DMS 273 treated with DMSO at 0.1 percent for 48 hours (cell line): ENCODE measurements around the gene SMIM24.
"Not testable (repeated sequence)": the region's sequence is repeated elsewhere in the genome, so short reads cannot be mapped to it uniquely, and the experiment has no call there.

ENCODE experiments used
- DNase-seq: peaks from one replicate; lab custom pipeline; 2025; lab: John Stamatoyannopoulos, UW

Gene SMIM24

DNA sequence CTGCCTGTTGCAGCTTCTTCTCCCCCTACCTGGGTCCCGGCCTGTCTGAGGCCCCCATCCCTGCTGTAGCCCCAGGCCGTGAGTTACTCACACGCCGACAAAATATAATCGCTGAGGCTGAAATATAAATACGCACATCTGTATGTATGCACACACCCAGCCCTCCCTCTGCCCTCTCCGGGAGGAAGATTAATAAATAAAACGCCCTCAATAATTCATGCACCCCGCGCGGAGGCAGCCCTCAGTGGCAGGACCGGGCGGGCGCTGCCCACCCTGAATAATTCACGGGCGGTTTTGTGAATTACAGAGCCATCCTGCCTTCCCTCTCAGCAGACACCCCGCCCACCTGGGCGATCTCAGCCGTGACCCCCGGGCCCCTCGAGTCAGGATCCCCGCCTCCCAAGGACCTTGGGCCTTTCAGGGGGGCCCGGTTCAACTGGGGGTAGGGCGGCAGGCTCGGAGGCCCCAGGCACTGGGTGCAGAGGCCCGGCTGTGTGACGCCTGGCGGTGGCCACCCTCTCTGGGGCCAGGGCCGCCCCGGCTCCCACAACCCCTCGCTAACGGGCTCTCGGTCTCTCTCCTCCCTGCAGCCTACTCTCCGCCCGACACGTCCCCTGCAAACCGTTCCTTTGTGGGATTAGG is 24.2 kb downstream of the SMIM24 start:
- no peak for DNase-seq

DNA sequence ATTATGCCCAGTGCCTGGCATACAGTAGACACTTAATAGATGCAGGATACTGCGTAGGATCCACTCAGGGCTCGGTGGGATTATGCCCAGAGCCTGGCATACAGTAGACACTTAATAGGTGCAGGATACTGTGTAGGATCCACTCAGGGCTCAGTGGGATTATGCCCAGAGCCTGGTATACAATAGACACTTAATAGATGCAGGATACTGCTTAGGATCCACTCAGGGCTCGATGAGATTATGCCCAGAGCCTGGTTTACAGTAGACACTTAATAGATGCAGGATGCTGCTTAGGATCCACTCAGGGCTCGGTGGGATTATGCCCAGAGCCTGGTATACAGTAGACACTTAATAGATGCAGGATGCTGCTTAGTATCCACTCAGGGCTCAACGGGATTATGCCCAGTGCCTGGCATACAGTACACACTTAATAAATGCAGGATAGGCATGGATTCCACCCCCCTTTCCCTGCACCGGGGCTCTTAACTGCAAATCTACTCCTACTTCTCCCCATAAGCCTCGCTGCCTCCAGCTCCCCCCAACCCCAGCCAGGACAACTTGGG is 24.9 kb downstream of the SMIM24 start:
- DNase-seq, result no peak

DNA sequence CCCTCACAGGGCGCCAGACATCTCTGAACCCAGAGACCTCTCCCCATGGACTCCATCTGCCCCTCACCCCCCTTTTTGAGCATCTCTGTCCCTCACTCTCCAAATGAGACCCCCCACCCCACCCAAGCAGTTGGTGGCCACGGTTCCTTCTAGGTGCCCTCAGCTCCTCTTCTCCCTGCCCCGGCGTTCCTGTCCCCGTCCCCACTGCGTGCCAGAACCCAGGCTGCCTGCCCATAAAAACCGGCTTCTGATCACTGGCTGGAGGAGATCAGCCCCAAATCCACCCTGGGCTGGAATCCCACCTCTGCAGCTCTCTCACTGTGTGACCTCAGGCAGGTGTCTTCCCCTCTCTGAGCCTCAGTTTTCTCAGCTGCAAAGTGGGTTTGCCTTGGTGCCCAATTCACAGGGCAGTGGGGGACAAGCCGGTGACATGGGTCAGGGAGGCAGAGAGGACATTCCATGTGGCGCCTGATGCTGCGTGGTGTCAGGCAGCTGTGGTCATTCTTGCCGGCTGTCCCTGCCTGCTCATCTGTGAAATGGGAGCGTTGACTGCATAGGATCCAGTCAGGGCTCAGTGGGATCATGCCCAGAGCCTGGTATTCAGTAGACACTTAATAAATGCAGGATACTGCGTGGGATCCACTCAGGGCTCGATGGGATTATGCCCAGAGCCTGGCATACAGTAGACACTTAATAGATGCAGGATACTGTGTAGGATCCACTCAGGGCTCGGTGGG is 25.5 kb downstream of the SMIM24 start:
- no peak for DNase-seq

DNA sequence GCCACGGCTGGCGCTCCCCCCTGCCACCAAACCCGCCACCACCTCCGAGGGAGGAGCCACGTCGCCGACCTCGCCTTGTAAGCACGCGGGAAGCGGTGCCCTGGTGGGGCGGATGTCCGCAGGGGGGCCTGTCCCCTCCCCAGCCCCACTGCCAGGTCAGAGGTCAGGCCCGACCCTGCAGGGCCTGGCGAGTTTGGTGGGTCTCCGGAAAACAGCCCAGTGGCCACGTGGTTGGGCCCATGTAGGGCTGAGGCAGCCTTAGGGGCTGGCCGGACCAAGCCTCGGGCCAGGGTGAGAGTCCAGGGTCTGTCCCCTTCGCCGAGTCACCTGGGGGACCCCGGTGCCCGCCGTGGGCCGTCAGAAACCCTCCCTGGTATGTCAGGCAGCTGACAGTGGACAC is 26.5 kb downstream of the SMIM24 start:
- no peak for DNase-seq

DNA sequence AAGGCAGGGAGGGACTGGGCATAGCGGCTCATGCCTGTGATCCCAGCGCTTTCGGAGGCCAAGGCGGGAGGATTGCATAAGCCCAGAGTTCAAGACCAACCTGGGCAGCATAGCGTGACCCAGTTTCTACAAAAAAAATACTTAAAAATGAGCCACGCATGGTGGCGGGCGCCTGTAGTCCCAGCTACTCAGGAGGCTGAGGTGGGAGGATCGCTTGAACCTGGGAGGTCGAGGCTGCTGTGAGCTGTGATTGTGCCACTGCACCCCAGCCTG is 27.4 kb downstream of the SMIM24 start:
- DNase-seq, result not testable (repeated sequence)

DNA sequence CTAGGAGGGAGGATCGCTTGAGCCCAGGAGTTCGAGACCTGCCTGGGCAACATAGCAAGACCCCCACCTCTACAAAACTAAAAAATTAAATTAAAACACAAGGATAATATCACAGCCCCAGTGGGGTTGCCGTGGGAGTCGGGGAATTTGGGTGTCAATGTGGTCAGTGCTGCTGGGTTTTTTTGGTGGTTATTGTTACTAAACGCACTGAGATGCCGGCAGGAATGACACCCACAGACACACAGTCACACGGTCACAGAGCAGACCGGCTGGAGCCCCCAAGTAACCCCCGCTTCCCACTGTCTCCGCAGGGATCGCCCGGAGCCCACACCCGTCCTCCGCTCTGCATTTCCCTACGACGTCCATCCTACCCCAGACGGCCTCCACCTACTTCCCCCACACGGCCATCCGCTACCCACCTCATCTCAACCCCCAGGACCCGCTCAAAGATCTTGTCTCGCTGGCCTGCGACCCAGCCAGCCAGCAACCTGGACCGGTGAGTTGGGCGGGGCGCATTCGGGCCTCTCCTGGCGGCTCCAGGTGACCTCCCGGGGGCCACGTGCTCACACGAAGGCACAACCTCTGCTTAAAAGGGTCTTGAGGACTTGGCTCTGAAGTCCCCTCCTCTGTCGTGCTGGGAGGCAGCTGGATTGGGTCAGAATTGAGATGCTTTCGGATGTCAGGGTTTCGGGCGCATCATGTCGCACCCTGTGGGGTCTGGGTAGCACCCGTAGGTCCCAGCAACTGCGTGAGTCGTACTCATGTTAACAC is 28.0 kb downstream of the SMIM24 start:
- no peak for DNase-seq

DNA sequence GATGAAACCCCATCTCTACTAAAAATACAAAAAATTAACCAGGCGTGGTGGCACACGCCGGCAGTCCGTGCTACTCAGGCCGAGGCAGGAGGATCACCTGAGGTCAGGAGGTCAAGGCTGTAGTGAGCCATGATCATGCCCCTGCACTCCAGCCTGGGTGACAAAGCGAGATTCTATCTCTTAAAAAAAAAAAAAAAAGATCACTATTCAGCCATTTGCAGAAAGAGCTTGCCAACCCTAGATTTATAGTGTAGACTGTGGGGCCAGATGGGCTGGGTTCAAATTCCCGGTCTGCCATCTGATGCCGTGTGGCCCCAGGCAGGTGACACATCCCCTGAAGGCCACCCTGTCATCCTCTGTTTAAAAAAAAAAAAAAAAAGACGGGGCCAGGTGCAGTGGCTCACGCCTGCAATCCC is 28.9 kb downstream of the SMIM24 start:
- DNase-seq, result no peak

DNA sequence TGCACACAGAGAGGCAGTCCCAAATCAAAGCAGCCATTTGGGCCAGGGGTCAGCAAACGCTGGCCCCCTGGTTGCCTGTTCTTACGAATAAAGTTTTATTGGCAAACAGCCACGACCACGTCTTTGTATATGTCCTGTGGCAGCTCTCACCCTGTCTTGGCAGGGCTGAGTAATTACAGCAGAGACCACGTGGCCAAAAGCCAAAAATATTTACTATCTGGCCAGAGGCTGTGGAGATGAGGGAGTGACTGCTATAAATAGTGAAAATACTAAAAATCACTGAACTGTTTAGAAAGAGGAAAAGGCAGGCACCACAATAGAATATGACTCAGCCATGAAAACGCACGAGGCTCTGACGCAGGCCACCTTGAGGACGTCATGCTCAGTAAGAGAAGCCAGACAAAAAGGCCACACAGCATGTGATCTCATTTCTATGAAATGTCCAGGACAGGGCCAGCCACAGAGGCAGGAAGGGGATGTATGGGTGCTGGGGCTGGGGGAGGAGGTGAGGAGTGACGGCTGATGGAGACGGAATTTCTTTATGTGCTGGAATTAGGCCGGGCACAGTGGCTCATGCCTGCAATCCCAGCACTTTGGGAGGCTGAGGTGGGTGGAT is 29.4 kb downstream of the SMIM24 start:
- DNase-seq, result no peak

DNA sequence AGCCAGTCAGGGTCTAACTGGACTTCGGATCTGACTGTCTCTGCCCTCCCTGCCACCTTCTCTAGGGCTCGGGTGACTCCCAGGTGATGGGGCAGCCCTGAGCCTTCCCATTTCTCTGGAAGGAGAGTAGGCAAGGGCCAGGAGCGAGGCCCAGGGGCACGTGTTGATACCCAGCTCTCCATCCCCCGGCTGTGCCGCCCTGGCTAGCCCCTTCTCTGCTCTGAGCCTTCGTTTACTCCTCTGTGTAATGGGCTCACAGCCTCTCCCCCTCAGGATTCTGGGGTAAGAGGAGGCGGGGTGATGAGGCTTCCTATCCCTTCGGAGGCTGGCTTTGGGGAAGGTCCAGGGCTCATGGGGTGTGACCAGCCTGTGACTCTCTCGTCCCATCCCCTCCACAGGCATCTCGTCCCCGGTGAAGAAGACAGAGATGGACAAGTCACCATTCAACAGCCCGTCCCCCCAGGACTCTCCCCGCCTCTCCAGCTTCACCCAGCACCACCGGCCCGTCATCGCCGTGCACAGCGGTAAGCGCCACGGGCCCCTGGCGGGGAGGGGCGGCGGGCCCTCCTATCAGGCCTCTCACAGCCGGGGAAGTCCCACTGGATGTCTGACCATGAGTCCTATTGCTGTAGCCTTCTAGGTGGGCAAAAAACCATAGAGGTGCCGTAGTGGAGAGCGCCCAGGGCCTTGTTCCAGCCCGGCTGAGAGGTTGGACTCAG is 31.6 kb downstream of the SMIM24 start:
- no peak for DNase-seq

DNA sequence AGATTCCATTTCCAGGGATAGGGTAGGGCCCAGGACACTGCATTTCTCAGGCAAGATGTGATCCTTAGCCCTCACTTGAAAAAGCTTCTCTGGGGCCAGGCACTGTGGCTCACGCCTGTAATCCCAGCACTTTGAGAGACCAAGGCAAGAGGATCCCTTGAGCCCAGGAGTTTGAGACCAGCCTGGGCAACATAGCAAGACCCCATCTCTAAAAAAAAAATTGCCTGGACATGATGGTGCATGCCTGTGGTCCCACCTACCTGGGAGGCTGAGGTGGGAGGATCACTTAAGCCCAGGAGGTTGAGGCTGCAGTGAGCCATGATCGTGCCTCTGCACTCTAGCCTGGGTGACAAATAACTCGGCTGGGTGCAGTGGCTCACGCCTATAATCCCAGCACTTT is 33.7 kb downstream of the SMIM24 start:
- DNase-seq, result not testable (repeated sequence)

DNA sequence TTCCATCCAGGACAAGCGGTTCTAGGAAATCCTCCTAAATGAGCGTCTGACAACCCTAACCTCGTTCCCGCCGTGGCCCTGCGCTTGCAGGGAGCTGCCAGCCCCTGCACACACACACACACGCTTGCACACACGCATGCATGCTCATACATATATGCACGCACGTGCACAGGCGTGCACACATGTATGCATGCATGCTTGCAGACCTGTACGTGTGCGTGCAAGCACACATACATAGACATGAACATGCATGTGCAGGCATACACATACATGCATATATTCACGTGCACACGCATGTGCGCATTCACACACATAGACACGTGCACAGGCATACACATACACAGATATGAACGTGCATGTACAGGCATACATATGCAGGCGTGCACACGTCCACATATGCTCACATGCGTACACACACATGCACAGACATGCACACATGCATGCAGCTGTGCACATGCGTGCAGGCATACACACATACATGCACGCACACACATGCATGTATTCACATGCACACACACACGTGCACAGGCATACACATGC is 35.6 kb downstream of the SMIM24 start:
- no peak for DNase-seq

DNA sequence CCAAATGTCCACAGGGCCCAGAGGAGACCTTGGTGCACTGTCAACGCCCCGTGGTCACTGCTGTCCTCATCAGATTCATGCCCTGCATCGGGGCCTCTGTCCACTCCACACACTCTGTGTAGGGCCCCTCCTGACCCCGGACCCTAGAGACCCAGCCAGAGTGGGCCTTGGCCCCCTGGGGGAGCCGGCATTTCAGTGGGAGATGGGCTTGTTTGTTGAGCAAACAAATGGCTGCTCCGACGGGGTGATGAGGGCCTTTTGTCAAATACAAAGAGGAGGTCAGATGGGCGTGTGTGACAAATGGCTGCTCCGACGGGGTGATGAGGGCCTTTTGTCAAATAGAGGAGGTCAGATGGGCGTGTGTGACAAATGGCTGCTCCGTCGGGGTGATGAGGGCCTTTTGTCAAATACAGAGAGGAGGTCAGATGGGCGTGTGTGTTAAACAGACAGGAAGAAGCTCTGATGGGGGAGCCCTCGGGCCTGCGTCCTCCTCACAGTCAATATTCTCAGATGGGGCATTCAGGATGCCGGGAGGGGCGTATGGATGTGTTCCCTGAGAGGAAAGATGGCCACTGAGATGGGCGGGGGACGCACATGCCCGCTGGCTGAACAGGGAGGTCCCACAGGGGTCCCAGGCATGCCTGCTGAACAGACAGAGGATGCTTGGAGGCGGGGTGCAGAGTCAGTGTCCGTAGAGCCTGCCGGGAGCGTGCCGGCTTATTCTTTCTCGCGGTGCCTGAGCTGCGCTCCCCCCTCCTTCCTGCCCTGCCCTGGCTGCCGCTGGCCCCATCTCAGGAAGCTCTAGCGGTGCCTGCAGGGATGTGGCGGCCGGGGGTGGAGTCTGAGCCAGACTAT is 36.3 kb downstream of the SMIM24 start:
- DNase-seq, result no peak

DNA sequence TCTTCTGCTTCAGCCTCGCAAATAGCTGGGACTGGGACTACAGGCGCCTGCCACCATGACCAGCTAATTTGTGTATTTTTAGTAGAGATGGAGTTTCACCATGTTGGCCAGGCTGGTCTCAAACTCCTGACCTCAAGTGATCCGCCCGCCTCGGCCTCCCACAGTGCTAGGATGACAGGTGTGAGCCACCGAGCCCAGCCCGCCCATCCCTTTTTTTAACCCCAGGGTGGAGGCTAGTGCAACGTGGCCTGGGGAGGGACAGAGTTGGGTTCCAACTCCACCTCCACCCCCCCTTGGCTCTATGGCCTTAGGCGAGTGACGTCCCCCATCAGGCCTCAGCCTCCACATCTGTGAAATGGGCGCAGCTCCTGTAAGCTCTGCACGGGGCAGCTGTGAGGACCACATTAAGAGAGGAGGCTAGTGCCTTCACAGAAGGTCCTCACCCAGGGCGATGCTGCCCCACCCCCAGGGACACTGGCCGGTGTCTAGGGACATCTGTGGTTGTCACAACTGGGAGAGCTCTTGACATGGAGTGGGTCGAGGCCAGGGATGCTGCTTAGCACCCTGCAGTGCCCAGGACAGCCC is 37.7 kb downstream of the SMIM24 start:
- DNase-seq, result no peak

DNA sequence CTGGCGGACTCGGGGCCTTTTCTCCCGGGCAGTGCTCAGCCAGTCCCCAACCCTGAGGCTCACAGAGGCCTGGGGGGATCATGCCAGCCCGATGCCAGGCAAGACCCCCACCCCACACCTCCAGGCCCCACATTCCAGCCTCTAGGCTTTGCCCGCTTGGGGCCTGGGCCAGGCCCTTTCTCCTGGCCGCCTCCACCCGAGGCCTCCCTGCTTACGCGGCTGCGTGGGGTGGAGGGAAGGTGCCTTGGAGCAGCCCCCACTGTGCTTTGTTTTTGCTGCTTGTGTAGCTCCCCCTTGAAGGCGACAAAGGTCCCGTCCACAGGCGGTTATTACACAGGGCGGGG is 38.4 kb downstream of the SMIM24 start:
- no peak for DNase-seq

DNA sequence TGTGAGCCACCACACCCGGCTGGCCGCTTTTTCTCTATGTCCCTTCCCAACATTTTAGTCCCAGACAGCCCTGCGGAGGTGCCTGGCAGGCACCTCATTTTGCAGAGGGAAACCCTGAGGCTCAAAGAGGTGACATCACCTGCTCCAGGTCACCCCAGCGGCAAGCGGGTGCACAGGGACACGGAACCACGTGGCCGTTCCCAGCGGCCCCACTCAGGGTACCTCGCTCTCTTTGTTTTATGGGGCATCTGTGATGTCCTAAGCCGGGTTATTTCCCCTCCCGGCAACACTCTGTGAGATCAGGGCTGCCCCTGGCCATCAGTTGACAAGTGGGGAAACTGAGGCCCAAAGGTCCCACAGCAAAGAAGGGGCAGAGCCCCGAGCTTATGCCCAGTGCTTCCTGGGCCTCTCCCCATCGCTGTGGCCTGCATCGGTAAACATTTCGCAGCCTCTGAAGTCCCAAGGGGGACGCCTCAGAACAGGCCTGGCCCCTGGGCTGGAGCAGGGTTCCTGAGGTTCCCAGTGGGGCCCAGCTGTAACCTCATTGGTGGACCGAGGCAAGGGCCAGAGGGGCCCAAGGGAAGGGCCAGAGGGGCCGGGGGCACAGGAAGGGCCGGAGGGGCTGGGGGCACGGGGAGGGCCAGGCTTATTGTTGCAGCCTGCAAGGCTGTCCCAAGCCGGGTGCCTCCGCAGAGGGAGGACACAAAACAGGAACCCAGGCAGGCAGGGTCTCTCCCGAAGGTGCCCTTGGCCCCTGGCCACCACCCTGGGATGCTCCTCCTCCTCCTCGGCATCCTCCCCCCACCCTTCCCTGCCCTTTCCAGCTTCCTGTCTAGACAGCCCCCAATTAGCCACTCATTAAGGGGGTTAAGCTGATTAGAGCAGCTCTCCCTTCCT is 39.0 kb downstream of the SMIM24 start:
- DNase-seq, result no peak

DNA sequence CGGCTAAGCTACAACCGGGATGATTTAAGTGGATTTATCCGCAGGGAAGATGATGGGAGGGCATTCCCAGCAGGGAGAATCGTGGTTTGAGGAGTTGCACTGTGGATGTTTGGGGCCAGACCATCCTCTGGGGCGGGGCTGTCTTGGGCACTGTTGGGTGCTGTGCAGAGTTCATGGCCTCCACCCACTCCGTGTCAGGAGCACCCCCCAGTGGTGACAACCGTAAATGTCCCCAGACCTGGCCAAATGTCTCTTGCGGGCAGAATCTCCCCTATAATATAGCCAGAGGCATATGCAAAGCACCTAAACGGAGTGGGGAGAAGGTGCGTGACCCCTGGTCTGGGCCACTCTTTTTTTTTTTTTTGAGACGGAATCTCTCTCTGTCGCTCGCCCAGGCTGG is 40.2 kb downstream of the SMIM24 start:
- no peak for DNase-seq

DNA sequence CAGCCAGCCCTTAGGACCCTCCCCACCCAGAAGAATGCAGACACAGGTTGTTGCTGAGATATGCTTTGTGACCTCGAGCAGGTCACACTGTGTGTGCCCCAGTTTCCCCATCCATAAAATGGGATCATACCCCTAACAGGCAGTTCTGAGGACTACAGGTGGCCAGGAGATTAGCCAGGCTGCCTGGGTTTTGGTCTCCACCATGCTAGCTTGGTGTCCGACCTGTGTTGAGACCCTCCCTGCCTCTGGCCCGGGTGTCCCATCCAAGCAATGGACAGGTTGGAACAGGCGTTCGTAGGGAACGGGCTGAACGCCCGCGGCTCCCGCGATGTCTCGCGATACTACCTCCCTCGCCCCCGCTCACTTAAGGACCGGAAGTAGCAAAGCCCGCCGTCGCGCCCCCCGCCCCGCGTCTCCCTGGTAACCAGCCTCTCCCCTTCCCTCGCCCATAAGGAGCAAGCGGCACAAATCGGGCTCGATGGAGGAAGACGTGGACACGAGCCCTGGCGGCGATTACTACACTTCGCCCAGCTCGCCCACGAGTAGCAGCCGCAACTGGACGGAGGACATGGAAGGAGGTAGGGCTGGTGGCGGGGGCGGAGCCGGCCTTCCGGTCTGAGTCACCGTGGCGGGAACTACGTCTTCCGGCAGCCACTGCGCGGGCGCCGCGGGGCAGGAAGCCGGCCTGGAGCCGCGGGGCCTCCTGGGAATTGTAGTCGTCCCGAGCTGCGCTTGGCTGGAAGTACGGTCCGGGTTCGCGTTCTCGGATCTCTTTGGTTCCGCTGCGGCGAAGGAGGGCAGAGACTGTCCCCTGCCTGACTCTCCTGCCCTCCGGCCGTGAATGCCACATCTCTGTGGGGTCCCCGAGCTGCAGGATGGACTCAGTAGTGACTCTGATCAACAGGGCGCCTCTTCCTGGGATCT is 45.4 kb downstream of the SMIM24 start:
- peak; percentile 39 for DNase-seq

DNA sequence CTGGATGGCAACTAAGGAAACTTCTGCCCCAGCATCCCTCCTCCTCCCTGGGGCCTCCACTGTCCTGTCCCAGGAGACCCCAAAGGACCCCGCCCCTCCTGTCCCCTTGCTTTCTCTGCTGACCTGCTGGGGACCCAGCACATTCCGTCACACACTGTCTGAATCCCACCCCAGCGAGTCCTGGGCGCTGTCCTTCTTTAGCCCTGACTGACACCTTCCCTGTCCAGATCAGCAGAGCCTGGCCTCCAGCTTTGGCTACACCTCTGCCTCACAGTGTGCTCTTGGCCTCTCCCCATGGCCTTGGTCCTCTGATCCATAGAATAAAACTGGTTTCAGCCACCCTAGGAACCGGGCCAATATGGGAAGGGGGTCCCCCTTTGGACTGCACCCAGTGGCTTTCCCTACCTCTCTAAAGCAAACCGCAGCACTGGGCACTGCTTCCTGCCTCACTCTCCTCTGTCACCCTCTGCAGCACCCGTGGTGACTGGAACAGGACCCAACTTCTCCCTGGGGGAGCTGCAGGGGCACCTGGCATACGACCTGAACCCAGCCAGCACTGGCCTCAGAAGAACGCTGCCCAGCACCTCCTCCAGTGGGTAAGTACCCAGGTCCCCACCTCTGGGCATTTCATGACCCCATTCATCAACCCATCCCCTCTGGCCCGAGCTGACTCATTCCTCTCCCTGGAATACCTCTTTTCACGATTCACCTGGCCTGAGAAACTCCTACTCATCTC is 46.4 kb downstream of the SMIM24 start:
- DNase-seq, result no peak
